ENCODE results near the gene OLIG1. TPM values are rescaled to one million over a fixed set of nuclear protein-coding genes. Genes with fewer than 3 reads are reported as not detected.

OLIG1 gene
- total and polyA plus RNA-seq, 2 of the 4 experiments (the other 2 are of a cell fraction) = not detected

GRCh38 chr21:33040215-33040614, 29.7 kb upstream of the OLIG1 start:
- Histone ChIP-seq H3K4me1 (ENCODE audit: control insufficient read depth, insufficient read depth, low read length) (peaks cover 10% of the 10 kb centered on the region), H2BK120ac (ENCODE audit: low read depth, low read length) (no peak overlapping the region), H4K8ac (ENCODE audit: low read depth in 2 of 2, low read length in 2 of 2) (no peak overlapping the region), H3K9me3 (ENCODE audit: control insufficient read depth, insufficient read depth, low read length) (no peaks in the 10 kb centered on the region), H2BK5ac (ENCODE audit: low read depth, low read length, poor library complexity, severe bottlenecking) (no peak overlapping the region), H2BK20ac (ENCODE audit: low read depth, low read length) (no peak overlapping the region), H3K9ac (ENCODE audit: low read depth, low read length) (no peak overlapping the region), H4K5ac (ENCODE audit: low read depth, low read length) (no peak overlapping the region), H3K27ac (ENCODE audit: insufficient read depth, low read length) (no peak overlapping the region), H3K18ac (ENCODE audit: low read depth, low read length) (no peak overlapping the region), H2AK5ac (ENCODE audit: low read depth, low read length) (no peak overlapping the region), H3K14ac (replicated peaks; ENCODE audit: low read depth, low read length) (no peak overlapping the region), H2BK15ac (ENCODE audit: low read depth, low read length) (no peak overlapping the region), H2AK9ac (replicated peaks; ENCODE audit: low read depth, low read length, poor library complexity) (no peak overlapping the region), H3K4ac (ENCODE audit: low read depth, low read length) (no peak overlapping the region), H3K36me3 (ENCODE audit: control insufficient read depth, insufficient read depth, low read length) (no peaks in the 10 kb centered on the region), H4K20me1 (ENCODE audit: insufficient read depth, low read length) (no peaks in the 10 kb centered on the region), H3K4me3 (ENCODE audit: insufficient read depth, low read depth, low read length) (no peak overlapping the region), H3K79me1 (ENCODE audit: low read depth in 1 of 2, low read length in 2 of 2) (no peaks in the 10 kb centered on the region), H3K4me2 (ENCODE audit: low read depth, low read length) (no peak overlapping the region), H3K56ac (ENCODE audit: extremely low read depth, insufficient read depth, low read length) (no peak overlapping the region), H2AFZ (replicated peaks; ENCODE audit: low read length, poor library complexity) (no peak overlapping the region), H3K23ac (ENCODE audit: low read depth, low read length) (no peak overlapping the region), H3K9me1 (ENCODE audit: insufficient read depth, low read length) (0 out of 2 replicates have a peak, but pooled peaks cover 11% of the 10 kb centered on the region), H4K91ac (ENCODE audit: insufficient read depth, low read depth, low read length) (no peak overlapping the region), H3K27me3 (ENCODE audit: control insufficient read depth, insufficient read depth, low read length) (0 out of 2 replicates have a peak, but pooled peaks cover 3% of the 10 kb centered on the region)
- DNase-seq (no peak), ATAC-seq (ENCODE audit: low read depth) (no peak)
- TF ChIP-seq POLR2A (IDR thresholded peaks at IDR 0.05; ENCODE audit: low read depth, low read length) (no peak), MXI1 (IDR thresholded peaks at IDR 0.05; ENCODE audit: borderline replicate concordance, low read depth, low read length) (no peak), RCOR1 (IDR thresholded peaks at IDR 0.05; ENCODE audit: insufficient replicate concordance, low read length) (no peak), MAFK (IDR thresholded peaks at IDR 0.05; ENCODE audit: low read depth, low read length) (no peak), RFX5 (IDR thresholded peaks at IDR 0.05; ENCODE audit: low read depth, low read length) (no peak), FOS (IDR thresholded peaks at IDR 0.05; ENCODE audit: low read depth, low read length) (no peak), SMC3 (IDR thresholded peaks at IDR 0.05; ENCODE audit: low read depth, low read length) (no peak), MAZ (IDR thresholded peaks at IDR 0.05; ENCODE audit: borderline replicate concordance, low read depth, low read length) (no peak)
- TF ChIP-seq, protein P1, sequence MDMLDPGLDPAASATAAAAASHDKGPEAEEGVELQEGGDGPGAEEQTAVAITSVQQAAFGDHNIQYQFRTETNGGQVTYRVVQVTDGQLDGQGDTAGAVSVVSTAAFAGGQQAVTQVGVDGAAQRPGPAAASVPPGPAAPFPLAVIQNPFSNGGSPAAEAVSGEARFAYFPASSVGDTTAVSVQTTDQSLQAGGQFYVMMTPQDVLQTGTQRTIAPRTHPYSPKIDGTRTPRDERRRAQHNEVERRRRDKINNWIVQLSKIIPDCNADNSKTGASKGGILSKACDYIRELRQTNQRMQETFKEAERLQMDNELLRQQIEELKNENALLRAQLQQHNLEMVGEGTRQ (IDR thresholded peaks at IDR 0.05; ENCODE audit: low read depth, low read length) = no peak
- TF ChIP-seq, protein P2, sequence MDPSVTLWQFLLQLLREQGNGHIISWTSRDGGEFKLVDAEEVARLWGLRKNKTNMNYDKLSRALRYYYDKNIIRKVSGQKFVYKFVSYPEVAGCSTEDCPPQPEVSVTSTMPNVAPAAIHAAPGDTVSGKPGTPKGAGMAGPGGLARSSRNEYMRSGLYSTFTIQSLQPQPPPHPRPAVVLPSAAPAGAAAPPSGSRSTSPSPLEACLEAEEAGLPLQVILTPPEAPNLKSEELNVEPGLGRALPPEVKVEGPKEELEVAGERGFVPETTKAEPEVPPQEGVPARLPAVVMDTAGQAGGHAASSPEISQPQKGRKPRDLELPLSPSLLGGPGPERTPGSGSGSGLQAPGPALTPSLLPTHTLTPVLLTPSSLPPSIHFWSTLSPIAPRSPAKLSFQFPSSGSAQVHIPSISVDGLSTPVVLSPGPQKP (IDR thresholded peaks at IDR 0.05; ENCODE audit: borderline replicate concordance, low read depth, low read length) = no peak
- ChIA-PET POLR2A (ENCODE audit: unreplicated experiment) (no interaction called here), CTCF (interaction anchor here (0.7 kb wide), 1 partner anchor 41 kb away, joined by 3 read pairs; no protein-coding TSS in a partner anchor)
- no CpG with 5 or more reads among the region's 3 CpGs for WGBS, 2 experiments (ENCODE audit: extremely low coverage in 2 of 2, insufficient read length in 1 of 2)
- BruUV-seq (replicated peaks) = no TSS peak
- intact Hi-C loops (cut with micrococcal nuclease) = no loop called here
- dilution Hi-C loops (cut with HindIII; ENCODE audit: low sequenced_read_pairs, unreplicated experiment) = no loop called here
- in situ Hi-C loops (cut with MboI; ENCODE audit: low sequenced_read_pairs) = no loop called here
